HFFc6 (cell line): ENCODE measurements around the gene OGT. TPM values are rescaled to one million over a fixed set of nuclear protein-coding genes. Genes with fewer than 3 reads are reported as not detected.
"Not testable (repeated sequence)": the region's sequence is repeated elsewhere in the genome, so short reads cannot be mapped to it uniquely, and the experiment has no call there.

Source experiments
- DNase-seq: peaks from one replicate; pipeline ENCODE4 v3.0.0-alpha.2; 2018
- H3K27ac Mint-ChIP-seq: 2 replicates; pipeline ENCODE4 v1.8.0; 2020; ENCODE audit warnings: mild to moderate bottlenecking, mixed read lengths
- H3K27me3 Mint-ChIP-seq: 2 replicates; pipeline ENCODE4 v1.8.0; 2021; ENCODE audit warnings: mild to moderate bottlenecking, moderate library complexity, mixed read lengths; ENCODE audit not compliant: insufficient read depth
- H3K36me3 Mint-ChIP-seq: 2 replicates; pipeline ENCODE4 v1.8.0; 2021; ENCODE audit warnings: low read depth, mixed read lengths
- H3K4me1 Mint-ChIP-seq: 2 replicates; pipeline ENCODE4 v1.8.0; 2020; ENCODE audit warnings: low read depth, mixed read lengths
- H3K4me3 Mint-ChIP-seq: 2 replicates; pipeline ENCODE4 v1.8.0; 2020; ENCODE audit warnings: mild to moderate bottlenecking, moderate library complexity, mixed read lengths
- H3K9me3 Mint-ChIP-seq: 2 replicates; pipeline ENCODE4 v1.8.0; 2020; ENCODE audit warnings: mild to moderate bottlenecking, mixed read lengths
- long read RNA-seq: library from polyadenylated mRNA; unstranded; transcript quantifications from one replicate; pipeline ENCODE4 v2.0.0, GENCODE V29; 2019
- total RNA-seq, 6 experiments: library from RNA; stranded (reverse); fragmentation: NEBNext Ultra II Directional; extraction: Animal tissue kit (Norgen Biotek cat#: 25700); gene quantifications; 2 replicates in 1 of 6; 3 replicates in 5 of 6; pipeline ENCODE4 v1.2.3, GENCODE V29; 2021
- TF ChIP-seq, protein P1 (sequence below): fragments of 200-600 bp; sonication (generic); IDR thresholded peaks from 2 replicates; pipeline ENCODE4 v1.5.0; 2021; ENCODE audit warnings: antibody characterized with exemption, mild to moderate bottlenecking

The OGT gene
- total RNA-seq, result 10 to 100 TPM; 52.9 to 77.5 (median 57.7) TPM
- long read RNA-seq, full-length matches to known transcripts, result 8 of 22 reads
- long read RNA-seq, partial matches to known transcripts, result 14 of 22 reads
- long read RNA-seq, other reads (novel, unspliced or antisense), result 0 of 22 reads

DNA sequence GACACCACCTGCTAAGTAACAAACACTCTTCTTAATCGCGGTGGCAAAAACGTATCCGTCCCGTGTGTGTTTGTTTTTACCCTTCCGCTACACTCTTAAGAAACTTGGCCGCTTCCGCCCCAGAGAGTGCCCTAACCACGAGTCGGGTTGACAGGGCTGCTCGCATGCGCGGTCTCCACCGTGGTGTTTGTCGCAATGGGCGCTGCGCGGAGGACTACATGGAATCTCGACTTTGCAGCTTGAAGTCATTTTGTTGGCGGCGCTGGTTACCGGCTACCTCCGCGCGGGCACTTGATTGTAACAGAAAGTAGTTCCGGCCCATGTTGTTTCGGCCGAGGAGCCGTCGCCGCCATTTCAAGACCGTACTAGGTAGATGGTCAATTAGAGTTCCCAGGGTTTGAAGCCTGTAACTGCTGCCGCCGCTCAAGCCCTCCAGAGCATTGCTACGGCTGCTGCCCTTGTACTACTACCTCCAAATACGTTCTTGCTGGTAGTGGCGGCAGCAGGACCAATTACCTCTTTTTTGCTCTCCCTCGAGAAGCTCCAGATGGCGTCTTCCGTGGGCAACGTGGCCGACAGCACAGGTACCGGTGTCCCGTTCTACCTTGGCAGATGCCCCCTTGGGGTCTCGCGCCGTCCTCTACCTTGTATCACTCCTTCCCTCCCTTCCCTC, at the start of gene OGT:
OGT (plus strand) TSS at position 352 of the 673 bp plus-strand sequence; CDS start at position 548, 196 bp downstream.
- Mint-ChIP-seq H3K36me3 (peaks cover 13% of the 10 kb centered on the region), H3K9me3 (no peaks in the 10 kb centered on the region), H3K4me1 (peaks cover 22% of the 10 kb centered on the region), H3K4me3 (peak within 1 kb of the TSS; percentile 96), H3K27me3 (no peaks in the 10 kb centered on the region), H3K27ac (peak within 1 kb of the TSS; percentile 95)
- TF ChIP-seq, protein P1, sequence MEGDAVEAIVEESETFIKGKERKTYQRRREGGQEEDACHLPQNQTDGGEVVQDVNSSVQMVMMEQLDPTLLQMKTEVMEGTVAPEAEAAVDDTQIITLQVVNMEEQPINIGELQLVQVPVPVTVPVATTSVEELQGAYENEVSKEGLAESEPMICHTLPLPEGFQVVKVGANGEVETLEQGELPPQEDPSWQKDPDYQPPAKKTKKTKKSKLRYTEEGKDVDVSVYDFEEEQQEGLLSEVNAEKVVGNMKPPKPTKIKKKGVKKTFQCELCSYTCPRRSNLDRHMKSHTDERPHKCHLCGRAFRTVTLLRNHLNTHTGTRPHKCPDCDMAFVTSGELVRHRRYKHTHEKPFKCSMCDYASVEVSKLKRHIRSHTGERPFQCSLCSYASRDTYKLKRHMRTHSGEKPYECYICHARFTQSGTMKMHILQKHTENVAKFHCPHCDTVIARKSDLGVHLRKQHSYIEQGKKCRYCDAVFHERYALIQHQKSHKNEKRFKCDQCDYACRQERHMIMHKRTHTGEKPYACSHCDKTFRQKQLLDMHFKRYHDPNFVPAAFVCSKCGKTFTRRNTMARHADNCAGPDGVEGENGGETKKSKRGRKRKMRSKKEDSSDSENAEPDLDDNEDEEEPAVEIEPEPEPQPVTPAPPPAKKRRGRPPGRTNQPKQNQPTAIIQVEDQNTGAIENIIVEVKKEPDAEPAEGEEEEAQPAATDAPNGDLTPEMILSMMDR, result no peak
- DNase-seq, result peak; percentile 97

DNA sequence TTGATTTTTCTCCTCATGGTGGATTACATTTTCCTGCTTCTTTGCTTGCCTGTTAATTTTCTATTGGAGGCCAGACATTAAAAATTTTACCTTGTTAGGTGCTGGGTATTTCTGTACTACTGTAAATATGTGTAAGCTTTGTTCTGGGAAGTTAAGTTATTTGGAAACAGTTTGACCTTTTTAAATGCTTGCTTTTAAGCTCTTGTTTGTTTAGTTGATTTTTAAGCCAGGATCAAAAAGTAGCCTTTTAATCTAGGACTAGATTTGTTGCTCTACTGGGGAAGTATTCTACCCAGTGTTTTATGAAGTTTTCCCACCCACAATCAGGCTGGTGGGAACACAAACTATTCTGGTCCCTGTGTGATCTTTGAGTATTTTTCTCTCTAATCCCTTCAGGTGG, 45.1 kb upstream of the OGT start:
- Mint-ChIP-seq H3K27ac (no peak overlapping the region), H3K4me1 (no peaks in the 10 kb centered on the region), H3K27me3 (no peaks in the 10 kb centered on the region), H3K36me3 (no peaks in the 10 kb centered on the region), H3K9me3 (no peaks in the 10 kb centered on the region), H3K4me3 (no peak overlapping the region)
- no peak for DNase-seq
- TF ChIP-seq, protein P1, result no peak

DNA sequence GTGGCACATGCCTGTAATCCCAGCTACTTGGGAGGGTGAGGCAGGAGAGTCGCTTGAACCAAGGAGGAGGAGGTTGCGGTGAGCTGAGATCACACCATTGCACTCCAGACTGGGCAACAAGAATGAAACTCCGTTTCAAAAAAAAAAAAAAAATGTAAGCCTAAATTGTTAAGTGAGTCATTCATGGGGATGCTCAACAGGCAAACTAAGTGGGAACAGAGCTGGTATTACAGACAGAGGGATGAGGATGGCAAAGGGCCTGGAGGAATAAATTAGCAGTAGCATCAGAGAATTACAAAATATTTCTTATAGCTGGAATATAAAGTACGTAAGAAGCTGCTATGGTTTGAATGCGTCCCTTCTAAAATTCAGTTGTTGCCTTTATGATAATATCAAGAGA, 43.4 kb upstream of the OGT start:
- Mint-ChIP-seq H3K4me1 (no peaks in the 10 kb centered on the region), H3K36me3 (0 out of 2 replicates have a peak, but pooled peaks cover 2% of the 10 kb centered on the region), H3K9me3 (no peaks in the 10 kb centered on the region), H3K4me3 (no peak overlapping the region), H3K27ac (no peak overlapping the region), H3K27me3 (no peaks in the 10 kb centered on the region)
- TF ChIP-seq, protein P1, result no peak
- peak; percentile 1 for DNase-seq

DNA sequence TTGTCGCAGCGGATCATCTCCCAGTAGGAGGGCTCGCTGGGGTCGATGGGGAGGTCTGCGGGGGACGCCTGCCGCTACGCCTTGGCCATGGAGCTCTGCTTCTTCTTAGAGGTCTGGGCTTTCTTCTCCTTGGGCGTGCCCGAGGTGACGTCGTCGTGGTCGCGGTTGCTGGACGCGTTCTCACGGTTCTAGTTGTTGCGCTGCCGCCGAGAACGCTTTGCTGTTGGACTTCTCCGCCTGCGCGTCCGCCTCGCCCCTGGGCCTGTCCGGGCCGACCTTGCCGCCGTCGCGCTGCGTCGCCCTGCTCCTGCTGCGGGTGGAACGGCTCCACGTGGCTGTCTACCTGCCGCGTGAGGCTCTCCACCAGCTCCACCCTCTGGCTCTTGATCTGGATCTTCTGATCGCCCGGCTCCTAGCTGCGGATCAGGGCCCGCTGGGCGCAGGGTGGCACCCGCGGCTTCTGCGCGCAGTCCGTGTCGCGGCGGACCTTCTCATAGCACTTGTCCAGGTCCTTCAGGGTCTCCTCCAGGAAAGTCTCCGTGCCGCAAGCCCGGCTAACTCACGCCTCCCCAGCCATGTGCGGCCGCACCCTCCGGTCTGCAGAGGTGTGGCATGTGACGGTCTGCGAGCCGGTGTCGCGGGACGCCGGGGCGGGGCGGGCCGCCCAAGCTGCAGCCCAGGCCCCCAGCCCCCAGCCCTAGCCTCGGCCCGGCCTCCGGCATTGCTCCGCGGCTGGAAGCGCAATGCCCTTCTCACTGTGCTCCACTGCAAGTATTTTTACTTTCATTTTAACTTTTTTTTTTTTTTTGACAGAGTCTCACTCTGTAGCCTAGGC, 40.5 kb upstream of the OGT start:
- no peaks in the 10 kb centered on the region for H3K9me3 Mint-ChIP-seq
- H3K27ac Mint-ChIP-seq, result no peak overlapping the region; the same call in 1 of the 2 replicates
- H3K27me3 Mint-ChIP-seq, result no peaks in the 10 kb centered on the region
- no peaks in the 10 kb centered on the region for H3K4me1 Mint-ChIP-seq
- H3K4me3 Mint-ChIP-seq, result peak overlapping the region; percentile 83
- H3K36me3 Mint-ChIP-seq, result 0 out of 2 replicates have a peak, but pooled peaks cover 7% of the 10 kb centered on the region
- TF ChIP-seq, protein P1, result no peak
- DNase-seq, result no peak

DNA sequence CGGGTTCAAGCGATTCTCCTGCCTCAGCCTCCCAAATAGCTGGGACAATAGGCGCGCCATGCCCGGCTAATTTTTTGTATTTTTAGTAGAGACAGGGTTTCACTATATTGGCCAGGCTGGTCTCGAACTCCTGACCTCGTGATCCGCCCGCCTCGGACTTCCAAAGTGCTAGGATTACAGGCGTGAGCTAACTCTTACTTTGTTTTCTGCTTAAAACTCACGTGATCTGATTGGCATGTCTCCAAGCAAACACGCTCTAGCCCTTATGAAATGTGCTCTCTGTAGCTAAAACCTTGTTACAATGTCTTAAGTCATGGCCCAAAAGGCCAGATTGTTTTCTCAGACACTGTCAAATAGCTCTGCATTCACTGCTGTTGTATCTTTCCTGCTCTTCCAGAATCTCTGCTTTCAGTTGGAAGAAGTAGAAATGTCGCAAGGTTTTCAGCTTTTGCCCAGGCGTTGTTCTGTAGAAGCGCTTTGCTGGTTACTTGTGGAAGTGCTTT, 39.7 kb upstream of the OGT start:
- TF ChIP-seq, protein P1, result no peak
- H3K27me3 Mint-ChIP-seq, result no peaks in the 10 kb centered on the region
- H3K4me3 Mint-ChIP-seq, result peak overlapping the region; percentile 83
- H3K27ac Mint-ChIP-seq, result no peak overlapping the region
- H3K9me3 Mint-ChIP-seq, result no peaks in the 10 kb centered on the region
- no peaks in the 10 kb centered on the region for H3K4me1 Mint-ChIP-seq
- DNase-seq, result no peak
- H3K36me3 Mint-ChIP-seq, result 0 out of 2 replicates have a peak, but pooled peaks cover 7% of the 10 kb centered on the region

DNA sequence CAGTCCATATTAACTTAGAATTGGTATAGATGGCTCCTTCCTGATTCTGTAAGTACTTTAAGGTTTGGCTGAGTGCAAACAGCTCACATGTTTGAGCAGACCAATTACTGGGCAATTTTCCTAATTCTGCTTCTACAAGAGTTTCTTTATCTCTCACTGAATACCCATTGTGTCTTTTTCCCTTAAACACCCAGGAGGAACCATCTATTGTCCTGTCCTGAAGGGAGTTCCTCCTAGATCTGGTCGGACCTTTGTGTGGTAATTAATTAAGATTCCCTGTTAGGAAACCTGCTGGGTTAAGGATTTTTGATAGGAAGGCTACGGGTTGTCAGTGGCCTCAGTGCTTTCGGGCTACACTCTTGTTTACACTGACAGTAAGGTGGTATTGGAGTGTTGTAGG, 36.9 kb upstream of the OGT start:
- DNase-seq, H3K9me3 Mint-ChIP-seq, H3K27ac Mint-ChIP-seq, H3K4me3 Mint-ChIP-seq, H3K4me1 Mint-ChIP-seq, H3K27me3 Mint-ChIP-seq, H3K36me3 Mint-ChIP-seq: not testable (repeated sequence)
